NCI-H748 treated with DMSO at 0.1 percent for 48 hours (cell line): ENCODE measurements around the gene METAP2.
"Not testable (repeated sequence)": the region's sequence is repeated elsewhere in the genome, so short reads cannot be mapped to it uniquely, and the experiment has no call there.

Source experiments
- DNase-seq: peaks from one replicate; lab custom pipeline; 2025; lab: John Stamatoyannopoulos, UW

METAP2 gene

DNA sequence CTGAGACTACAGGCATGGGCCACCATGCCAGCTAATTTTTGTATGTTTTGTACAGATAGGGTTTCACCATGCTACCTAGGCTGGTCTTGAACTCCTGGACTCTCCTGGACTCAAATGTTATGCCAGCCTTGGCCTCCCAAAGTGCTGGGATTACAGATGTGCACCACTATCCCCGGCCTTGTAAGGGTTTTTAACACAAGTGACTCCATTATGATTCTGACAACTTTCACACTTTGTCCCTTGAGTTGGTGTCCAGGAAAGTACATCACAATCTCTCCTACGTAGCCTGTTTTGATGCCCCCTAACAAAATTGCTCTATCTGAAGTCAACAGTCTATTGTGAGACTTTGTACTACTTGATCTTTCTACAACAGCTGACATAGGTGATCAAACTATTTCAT, 11.4 kb upstream of the METAP2 start:
- DNase-seq: no peak

DNA sequence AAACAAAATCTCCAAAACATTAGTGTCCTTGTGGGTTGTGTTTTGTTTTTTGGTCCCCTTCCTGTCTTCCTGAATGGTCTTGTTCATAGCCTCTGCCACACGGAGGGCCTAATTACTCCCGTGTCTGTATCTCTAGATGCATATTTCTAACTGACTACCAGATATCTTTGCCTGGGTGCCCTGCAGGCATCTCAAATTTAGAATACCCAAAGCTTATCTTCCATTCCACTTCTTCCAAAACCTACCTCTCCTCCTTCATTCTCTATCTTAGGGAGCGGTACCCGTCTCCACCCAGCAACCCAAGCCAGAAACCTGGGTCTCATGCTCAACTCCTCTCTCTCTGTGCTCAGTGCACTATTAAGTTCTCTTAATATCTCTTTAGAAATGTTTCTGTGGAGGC, 10.9 kb upstream of the METAP2 start:
- no peak for DNase-seq

DNA sequence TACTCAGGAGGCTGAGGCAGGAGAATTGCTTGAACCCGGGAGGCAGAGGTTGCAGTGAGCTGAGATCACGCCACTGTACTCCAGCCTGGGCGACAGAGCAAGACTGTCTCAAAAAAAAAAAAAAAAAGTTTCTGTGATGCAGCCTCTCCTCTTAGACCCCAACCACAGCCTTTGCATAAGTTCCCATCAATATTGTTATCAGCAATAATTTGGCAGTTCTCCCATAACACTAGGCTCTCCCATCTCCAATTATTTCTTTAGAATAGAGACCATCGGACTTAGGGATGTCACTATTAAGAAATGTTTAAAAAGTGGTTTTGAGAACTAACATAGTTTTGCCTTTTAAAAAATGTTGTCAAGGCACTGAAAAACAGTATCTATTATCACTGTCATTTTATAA, 10.2 kb upstream of the METAP2 start:
- not testable (repeated sequence) for DNase-seq

DNA sequence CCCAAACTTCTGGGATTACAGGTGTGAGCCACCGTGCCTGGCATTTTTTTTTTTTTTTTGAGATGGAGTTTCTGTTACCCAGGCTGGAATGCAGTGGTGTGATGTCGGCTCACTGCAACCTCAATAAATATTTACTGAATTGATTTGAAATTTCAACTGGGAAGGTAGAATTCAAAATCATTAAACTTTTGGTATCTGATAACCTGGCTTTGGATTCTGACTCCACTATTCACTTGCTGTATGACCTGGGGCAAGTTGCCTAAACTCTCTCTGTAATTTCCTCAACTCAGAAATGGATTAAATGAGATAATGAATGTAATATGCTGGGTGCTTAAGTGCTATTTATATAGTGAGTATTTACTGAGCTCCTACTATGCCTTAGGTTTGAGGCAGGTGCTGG, 8.7 kb upstream of the METAP2 start:
- no peak for DNase-seq

DNA sequence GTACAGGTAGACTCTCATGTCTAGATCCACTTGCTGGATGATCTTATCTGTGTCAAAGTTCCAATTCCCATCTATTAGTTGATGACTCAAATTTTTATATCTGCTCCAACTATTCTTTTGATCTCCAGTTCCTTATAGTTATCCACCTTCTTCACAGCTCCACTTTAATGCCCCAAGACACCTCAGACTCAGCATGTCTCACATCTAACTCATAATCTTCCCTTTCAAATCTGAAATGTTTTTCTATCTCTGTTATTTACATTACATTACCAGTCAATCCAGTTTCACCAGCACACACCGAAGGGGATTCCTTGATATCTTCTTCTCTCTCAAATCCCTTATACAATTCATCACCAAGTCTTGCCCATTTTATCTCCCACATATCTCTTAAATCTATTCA, 3.7 kb upstream of the METAP2 start:
- no peak for DNase-seq

DNA sequence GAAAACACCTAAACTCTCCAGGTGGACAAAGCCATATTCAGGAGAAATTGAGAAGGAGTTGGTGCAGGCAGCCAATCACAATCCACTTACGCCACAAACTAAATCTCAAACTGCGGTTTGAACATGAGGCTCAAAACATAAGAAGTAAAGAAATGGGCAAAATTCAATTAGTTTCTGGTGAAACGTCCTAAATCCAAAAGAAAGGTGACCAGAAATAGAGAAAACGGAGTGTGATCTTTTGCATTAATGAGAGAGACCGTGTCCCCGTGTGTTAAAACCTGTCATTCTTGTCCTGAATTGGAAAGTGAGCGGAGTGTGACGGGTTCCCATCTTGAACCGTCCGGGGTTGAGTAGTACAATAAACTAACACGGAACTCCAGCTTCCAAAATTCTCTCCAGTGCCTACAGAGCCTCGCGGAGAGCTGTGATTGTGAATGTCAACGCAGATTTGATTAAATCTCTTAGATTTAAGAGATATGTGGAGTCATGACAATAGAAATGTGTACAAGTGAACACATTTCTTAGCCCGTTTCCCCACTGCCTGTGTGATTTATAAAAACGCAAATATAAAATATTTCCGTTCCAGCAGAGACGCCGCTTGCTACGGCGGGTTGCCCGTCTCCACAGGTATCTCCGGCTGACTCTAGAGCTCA, 595 bp upstream of the METAP2 start:
- peak; percentile 57 for DNase-seq

DNA sequence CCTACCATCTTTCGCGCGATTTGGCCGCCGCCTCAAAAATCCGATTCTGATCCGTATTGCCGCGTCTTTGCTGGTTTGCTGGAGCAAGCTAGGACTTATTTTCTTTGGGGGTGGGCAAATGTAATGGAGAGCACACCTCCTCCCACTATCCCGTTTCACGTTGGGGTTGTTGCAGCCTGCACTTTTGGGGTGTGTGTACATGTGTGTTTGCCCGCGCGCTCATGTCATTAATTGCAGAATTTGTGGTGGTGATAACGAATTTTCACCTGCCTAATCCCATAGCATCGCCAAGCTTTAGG, 657 bp downstream of the METAP2 start:
- DNase-seq: no peak

DNA sequence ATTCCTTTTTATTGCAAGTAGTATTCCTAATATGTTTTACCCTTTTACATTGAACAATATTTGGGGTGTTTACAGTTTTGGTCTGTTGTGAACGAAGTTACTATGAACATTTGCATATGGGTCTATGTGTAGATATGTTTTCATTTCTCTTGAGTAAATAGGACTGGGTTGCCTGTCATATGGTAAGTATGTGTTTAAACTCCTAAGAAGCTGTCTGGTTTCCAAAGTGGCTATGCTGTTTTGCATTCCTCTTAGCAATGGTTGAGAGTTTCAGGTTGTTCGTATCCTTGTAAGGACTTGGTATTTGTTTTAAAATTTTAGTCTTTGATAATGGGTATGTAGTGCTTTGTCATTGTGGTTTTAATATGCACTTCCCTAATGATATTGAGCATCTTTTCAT, 6.3 kb downstream of the METAP2 start:
- DNase-seq: no peak

DNA sequence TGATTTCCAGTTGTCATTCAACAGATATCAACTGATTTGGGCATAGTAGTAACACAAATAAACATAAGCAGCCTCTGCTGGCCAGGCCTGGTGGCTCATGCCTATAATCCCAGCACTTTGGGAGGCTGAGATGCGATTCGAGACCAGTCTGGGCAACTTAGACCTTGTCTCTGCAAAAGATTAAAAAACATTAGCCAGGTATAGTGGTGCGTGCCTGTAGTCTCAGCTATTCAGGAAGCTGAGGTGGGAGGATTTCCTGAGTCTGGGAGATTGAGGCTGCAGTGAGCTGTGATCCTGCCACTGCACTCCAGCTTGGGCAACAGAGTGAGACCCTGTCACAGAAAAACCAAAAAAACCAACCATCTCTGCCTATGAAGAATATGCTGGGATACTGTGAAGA, 7.1 kb downstream of the METAP2 start:
- no peak for DNase-seq

DNA sequence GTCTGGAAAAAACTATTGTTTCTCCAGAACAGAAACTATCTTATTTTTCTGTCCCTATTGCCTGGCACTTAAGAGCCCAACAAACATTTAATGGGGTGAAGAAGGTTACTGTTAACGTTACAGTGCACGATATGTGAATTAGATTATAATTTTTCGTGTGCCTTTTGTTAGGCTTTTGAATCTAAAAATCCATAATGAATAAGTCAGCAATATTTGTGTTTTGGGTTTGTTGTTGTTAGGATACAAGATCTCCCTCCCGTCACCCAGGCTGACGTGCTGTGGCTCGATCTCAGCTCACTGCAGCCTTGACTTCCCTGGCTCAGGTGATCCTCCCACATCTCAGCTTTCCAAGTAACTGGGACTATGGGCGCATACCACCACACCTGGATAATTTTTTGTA, 7.9 kb downstream of the METAP2 start:
- no peak for DNase-seq

DNA sequence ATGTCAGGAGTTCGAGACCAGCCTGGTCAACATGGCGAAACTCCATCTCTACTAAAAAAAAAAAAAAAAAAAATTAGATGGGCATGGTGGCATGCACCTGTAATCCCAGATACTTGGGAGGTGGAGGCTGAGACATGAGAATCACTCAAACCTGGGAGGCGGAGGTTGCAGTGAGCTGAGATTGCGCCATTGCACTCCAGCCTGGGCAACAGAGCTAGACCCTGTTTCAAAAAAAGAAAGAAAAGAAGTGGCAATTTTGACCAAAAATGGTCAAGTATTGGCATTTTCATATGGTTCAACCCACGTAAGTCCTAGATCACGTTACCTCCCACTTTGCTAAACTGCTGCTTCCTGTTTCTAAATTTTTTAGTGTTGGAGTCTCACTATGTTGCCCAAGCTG, 8.6 kb downstream of the METAP2 start:
- DNase-seq: not testable (repeated sequence)

DNA sequence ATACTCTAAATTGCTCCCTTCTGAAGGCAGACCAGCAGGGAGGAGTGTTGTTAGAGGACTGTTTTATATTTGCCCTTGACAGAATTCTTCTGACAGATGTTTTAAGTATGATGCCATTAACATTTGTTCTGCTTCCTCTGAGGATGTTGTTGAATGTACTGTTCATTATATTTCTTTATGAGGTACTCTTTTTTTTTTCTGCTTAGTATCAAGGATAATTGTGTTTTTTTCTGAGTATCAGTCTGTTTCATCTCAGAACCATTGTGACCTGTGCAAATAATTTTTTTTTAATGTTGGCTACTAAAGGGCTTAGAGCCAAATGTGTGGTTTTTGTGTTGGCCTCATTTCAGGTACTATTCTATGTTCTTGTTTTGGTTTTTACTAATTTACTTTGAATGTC, 10.6 kb downstream of the METAP2 start:
- no peak for DNase-seq

DNA sequence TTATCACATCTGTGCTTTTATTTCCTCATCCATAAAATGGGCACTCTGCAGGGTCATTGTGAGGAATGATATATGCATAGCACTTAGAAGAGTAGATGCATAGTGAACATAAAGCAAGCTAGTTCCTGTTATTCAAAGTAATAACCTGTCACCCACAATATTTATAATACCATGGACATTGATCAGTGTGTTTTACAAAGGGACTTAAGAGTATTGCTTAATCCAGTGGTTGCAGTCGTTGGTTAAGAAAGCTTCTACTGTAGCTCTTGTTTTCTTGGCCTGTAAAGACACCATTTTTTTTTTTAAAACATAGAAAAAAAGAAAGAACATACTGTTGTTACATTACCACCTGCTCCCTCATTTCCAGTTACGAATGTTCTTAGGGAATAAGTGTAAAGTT, 13.1 kb downstream of the METAP2 start:
- DNase-seq: no peak

DNA sequence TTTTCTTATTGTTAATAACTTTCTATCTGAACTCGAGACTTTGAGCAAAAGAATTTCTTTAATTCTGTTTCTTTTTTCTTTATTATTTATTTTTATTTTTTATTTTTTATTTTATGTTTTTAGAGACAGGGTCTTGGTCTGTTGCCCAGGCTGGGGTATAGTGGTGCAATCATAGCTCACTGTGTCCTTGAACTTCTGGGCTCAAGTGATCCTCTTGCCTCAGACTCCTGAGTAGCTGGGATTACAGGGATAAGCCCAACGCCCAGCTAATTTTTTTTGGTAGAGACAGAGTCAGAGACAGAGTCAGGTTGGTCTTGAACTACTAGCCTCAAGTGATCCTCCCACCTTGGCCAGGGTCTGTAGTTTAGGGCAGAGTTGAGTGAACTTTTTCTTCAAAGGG, 18.5 kb downstream of the METAP2 start:
- no peak for DNase-seq

DNA sequence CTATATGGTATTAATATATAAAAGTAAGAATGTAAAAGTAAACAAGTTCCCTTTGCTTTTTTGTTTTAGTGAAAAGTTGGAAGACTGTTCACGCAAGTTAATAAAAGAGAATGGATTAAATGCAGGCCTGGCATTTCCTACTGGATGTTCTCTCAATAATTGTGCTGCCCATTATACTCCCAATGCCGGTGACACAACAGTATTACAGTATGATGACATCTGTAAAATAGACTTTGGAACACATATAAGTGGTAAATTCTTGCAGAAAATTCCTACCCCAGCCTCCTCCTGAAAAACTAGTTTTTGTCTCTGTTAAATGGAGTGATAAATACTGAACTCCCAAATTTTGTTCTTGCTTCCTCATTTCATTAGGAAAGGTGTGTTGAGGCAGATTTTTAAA, 20.9 kb downstream of the METAP2 start:
- no peak for DNase-seq

DNA sequence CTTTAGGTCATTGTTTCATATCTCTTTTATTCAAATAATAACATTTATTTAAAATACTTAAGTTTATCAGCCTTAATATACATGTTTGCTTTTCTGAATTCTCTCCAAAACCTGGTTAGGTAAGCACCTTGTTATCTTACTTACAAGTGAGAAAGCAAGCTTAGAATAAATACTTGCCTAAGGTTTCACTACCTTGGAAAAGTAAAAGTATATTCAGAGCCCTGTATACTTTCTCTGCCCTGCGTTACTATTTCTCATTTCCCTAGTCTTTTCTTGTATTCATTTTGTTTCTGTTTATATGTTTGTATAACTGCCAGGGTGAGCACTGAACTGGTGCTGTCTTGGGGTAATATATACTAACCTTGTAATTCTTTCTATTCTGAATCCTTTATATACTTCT, 21.5 kb downstream of the METAP2 start:
- no peak for DNase-seq

DNA sequence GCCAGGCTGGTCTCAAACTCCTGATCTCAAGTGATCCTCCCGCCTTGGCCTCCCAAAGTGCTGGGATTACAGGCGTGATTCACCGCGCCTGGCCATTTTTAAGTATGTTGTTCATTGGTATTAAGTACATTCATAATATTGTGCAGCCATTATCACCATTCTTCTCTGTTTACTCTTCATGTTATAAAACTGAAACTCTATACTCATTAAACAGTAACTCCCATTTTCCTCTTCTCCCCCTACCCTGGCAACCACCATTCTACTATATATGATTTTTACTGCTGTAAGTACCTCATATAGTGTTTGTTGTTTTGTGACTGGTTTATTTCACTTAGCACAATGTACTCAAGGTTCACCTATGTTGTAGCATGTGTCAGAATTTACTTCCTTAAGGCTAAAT, 23.1 kb downstream of the METAP2 start:
- peak; percentile 63 for DNase-seq

DNA sequence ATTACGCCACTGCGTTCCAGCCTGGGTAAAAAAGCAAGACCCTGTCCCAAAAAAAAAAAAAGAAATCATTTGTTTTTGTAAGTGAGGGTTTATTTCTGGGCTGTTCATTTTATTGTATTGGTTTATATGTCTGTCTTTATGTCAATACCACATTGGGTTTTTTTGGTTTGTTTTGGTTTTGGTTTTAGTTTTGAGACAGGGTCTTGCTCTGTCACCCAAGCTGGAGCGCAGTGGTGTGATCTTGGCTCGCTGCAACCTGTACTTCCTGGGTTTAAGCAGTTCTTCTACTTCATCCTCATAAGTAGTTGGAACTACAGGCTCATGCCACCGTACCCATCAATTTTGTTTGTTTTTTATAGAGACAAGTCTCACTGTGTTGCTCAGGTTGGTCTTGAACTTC, 25.0 kb downstream of the METAP2 start:
- no peak for DNase-seq

DNA sequence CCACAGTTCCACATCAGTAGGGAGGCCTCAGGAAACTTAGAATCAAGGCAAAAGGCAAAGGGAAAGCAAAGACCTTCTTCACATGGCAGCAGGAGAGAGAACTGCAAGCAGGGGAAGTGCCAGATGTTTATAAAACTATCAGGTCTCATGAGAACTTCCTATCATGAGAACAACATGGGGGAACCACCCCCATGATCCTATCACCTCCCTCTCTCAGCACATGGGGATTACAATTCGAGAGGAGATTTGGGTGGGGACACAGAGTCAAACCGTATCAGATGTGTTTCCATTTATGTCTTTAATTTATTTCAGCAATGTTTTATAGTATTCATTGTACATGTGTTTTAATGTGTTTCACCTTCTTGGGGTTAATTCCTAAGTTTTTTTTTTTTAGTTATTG, 25.8 kb downstream of the METAP2 start:
- no peak for DNase-seq

DNA sequence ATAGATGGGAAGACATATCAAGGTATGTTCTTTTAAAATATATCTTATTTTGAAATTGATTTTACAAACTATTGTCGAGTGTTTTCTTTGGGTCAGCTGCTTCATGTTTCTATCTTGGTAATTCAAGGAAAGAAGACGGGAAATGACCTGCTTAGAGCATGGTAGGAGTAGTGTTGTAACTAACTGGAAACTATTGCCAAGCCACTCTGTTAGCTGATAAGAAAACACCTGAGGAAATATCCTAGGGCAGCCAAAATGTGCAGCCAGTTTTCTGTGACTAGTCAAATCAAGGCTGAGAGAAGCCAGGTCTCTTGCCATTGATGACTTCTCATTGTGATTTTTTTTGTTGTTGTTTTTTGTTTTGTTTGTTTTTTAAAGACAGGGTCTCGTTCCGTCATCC, 30.2 kb downstream of the METAP2 start:
- DNase-seq: no peak

DNA sequence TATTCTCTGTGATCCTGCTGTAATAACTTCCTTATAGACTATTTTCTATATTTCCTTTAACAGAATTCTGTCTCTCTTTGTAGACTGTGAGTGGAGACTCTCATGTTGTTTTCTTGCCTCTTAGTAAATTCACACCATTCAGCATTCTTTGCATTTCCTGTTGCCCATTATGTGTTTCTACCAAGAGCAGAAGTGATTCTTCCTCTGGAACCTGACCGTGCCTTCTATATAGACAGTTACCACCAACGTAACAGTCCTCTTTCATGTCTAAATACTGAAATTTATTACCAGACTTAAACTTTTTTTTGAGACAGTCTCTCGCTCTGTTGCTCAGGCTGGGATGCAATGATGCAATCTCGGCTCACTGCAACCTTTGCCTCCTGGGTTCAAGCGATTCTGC, 31.1 kb downstream of the METAP2 start:
- no peak for DNase-seq

DNA sequence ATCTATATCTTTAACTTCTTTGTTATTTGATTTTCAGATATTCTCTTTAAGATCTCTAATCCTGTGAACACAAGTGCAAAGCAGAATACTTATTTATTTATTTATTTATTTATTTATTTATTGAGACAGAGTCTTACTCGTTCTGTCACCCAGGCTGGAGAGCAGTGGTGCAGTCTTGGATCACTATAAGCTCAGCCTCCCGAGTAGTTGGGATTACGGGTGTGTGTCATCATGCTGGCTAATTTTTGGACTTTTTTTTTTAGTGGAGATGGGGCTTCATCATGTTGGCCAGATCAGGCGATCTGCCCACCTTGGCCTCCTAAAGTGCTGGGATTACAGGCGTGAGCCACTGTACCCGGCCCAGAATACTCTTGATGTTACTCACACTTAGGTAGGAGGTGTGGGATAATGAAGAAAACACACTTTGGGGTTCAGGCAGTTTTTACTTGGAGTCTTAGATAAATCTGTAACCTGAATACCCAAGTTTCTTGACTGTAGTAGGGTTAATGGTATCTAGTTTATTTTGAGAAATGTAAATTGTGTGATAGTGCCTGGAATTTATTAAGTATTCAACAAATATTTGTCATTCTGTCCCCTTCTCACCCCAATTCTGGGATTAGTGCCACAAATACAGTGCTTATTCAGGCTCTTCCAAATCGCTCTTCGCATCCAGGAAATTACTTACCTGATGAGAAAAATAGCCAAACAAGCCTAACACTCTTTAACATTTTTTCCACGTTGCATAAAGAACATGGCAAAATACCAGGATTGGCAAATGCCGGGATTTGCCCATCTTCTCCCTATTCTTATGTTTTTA, 33.0 kb downstream of the METAP2 start:
- no peak for DNase-seq

DNA sequence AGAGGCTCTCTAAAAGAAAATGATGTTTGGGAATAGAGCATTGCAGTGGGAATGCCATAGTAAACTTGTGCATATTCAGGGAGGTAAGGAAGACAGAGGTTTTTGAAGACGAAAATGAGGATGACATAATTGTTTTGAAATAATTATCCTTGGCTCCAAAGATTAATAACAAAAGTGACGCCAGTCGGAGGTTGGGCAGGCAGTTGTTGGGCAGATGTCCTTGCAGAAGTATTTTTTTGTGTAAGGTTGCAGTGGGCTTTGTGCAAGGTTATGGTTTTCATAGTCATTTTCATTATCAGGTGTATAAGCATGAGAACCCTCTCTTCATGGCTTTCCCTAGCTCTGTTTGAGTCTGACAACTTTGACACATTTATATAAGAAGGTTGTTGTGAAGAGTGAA, 35.3 kb downstream of the METAP2 start:
- no peak for DNase-seq

DNA sequence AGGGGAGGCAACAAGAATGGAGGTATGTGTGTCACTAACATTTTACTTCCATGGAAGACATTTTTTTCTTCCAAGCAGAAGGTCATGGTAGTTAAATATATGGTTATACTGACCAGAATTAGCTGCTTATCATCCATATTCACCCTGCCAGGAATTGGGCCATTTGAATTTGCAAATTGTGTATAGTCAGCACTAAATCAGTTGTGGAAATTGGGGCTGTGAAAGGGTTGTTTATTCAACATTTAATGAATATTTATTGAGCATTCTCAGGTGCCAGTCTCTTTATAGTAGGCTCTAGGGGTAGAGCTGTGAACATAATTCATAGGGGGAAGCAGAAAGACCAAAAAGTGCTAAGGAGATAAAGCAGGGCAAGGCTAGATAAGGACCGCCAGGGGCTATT, 38.0 kb downstream of the METAP2 start:
- no peak for DNase-seq
